ENCODE data around the gene HAUS7. TPM values are rescaled to one million over a fixed set of nuclear protein-coding genes. Genes with fewer than 3 reads are reported as not detected.

Gene HAUS7
- total and polyA plus RNA-seq, 2 experiments from 2014 or later: 59.8 to 77.9 TPM

- peaks cover 15% of the 10 kb centered on the region for H3K27me3 Mint-ChIP-seq (ENCODE audit: insufficient read depth, low read depth, poor library complexity)
- no peaks in the 10 kb centered on the region for H3K4me1 Mint-ChIP-seq
- Histone ChIP-seq H3F3A (replicated peaks; ENCODE audit: low read depth) (no peaks in the 10 kb centered on the region), H3K36me3 (ENCODE audit: insufficient read depth) (no peaks in the 10 kb centered on the region), H3K27ac (ENCODE audit: low read depth) (no peak overlapping the region), H3K4me1 (ENCODE audit: insufficient read depth) (no peaks in the 10 kb centered on the region), H3K9me2 (ENCODE audit: insufficient read depth) (no peaks in the 10 kb centered on the region), H3K4me2 (no peak overlapping the region), H4K20me1 (replicated peaks; ENCODE audit: insufficient read depth) (no peaks in the 10 kb centered on the region; the same call in 1 of the 2 replicates), H3K79me2 (replicated peaks; ENCODE audit: insufficient read depth) (no peaks in the 10 kb centered on the region), H2AFZ (no peak overlapping the region), H3K27me3 (ENCODE audit: insufficient read depth) (no peaks in the 10 kb centered on the region), H3K4me3 (no peak overlapping the region)
- H3K9me3 Mint-ChIP-seq: no peaks in the 10 kb centered on the region
- TF ChIP-seq ZNF114 (CRISPR knock-in tag; IDR thresholded peaks at IDR 0.05): no peak
- no peak for TF ChIP-seq STAT1 (IDR thresholded peaks at IDR 0.05; ENCODE audit: unreplicated experiment)
- TF ChIP-seq CREB1 (CRISPR knock-in tag; IDR thresholded peaks at IDR 0.05; ENCODE audit: low read depth): no peak
- TF ChIP-seq NANOG (IDR thresholded peaks at IDR 0.05; ENCODE audit: borderline replicate concordance): no peak
- TF ChIP-seq, protein P1, sequence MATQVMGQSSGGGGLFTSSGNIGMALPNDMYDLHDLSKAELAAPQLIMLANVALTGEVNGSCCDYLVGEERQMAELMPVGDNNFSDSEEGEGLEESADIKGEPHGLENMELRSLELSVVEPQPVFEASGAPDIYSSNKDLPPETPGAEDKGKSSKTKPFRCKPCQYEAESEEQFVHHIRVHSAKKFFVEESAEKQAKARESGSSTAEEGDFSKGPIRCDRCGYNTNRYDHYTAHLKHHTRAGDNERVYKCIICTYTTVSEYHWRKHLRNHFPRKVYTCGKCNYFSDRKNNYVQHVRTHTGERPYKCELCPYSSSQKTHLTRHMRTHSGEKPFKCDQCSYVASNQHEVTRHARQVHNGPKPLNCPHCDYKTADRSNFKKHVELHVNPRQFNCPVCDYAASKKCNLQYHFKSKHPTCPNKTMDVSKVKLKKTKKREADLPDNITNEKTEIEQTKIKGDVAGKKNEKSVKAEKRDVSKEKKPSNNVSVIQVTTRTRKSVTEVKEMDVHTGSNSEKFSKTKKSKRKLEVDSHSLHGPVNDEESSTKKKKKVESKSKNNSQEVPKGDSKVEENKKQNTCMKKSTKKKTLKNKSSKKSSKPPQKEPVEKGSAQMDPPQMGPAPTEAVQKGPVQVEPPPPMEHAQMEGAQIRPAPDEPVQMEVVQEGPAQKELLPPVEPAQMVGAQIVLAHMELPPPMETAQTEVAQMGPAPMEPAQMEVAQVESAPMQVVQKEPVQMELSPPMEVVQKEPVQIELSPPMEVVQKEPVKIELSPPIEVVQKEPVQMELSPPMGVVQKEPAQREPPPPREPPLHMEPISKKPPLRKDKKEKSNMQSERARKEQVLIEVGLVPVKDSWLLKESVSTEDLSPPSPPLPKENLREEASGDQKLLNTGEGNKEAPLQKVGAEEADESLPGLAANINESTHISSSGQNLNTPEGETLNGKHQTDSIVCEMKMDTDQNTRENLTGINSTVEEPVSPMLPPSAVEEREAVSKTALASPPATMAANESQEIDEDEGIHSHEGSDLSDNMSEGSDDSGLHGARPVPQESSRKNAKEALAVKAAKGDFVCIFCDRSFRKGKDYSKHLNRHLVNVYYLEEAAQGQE (IDR thresholded peaks at IDR 0.05; ENCODE audit: unreplicated experiment): no peak
- peak; percentile 68 to 77 for TF ChIP-seq CTCF (conservative IDR thresholded peaks at IDR 0.05; ENCODE audit: low read depth in 2 of 2)
- peak; percentile 93 for ATAC-seq
- H3K4me3 Mint-ChIP-seq: no peak overlapping the region
- no peak overlapping the region for H3K27ac Mint-ChIP-seq
- H3K36me3 Mint-ChIP-seq (ENCODE audit: low read depth): peaks cover 17% of the 10 kb centered on the region; the same call in 2 of the 3 replicates
- peak; percentile 71 for DNase-seq (ENCODE audit: low spot score)
These were observed 9.6 kb downstream of the HAUS7 start for GRCh38 chrX:153460826-153461225.

GRCh38 chrX:153459986-153460385 lies 10.4 kb downstream of the HAUS7 start:
- Histone ChIP-seq H3K27ac (ENCODE audit: low read depth) (no peak overlapping the region), H3K27me3 (ENCODE audit: insufficient read depth) (no peaks in the 10 kb centered on the region), H4K20me1 (replicated peaks; ENCODE audit: insufficient read depth) (no peaks in the 10 kb centered on the region; the same call in 1 of the 2 replicates), H3K4me2 (no peak overlapping the region), H3K9me2 (ENCODE audit: insufficient read depth) (no peaks in the 10 kb centered on the region), H2AFZ (no peak overlapping the region), H3F3A (replicated peaks; ENCODE audit: low read depth) (no peaks in the 10 kb centered on the region), H3K4me1 (ENCODE audit: insufficient read depth) (no peaks in the 10 kb centered on the region), H3K4me3 (no peak overlapping the region), H3K36me3 (ENCODE audit: insufficient read depth) (no peaks in the 10 kb centered on the region), H3K79me2 (replicated peaks; ENCODE audit: insufficient read depth) (no peaks in the 10 kb centered on the region)
- no peaks in the 10 kb centered on the region for H3K4me1 Mint-ChIP-seq
- H3K36me3 Mint-ChIP-seq (ENCODE audit: low read depth): peaks cover 17% of the 10 kb centered on the region; the same call in 2 of the 3 replicates
- ATAC-seq: no peak
- H3K27ac Mint-ChIP-seq: peak overlapping the region; percentile 77; the same call in 1 of the 2 replicates
- H3K9me3 Mint-ChIP-seq: no peaks in the 10 kb centered on the region
- H3K27me3 Mint-ChIP-seq (ENCODE audit: insufficient read depth, low read depth, poor library complexity): peaks cover 15% of the 10 kb centered on the region
- no peak for DNase-seq (ENCODE audit: low spot score)
- no peak overlapping the region for H3K4me3 Mint-ChIP-seq
- no peak for TF ChIP-seq CREB1 (CRISPR knock-in tag; IDR thresholded peaks at IDR 0.05; ENCODE audit: low read depth)
- no peak for TF ChIP-seq CTCF (conservative IDR thresholded peaks at IDR 0.05; ENCODE audit: low read depth in 2 of 2)
- TF ChIP-seq ETS1 (IDR thresholded peaks at IDR 0.05): no peak
- TF ChIP-seq ZNF331 (CRISPR knock-in tag; IDR thresholded peaks at IDR 0.05; ENCODE audit: low read depth): no peak
- no peak for TF ChIP-seq JUNB (IDR thresholded peaks at IDR 0.05; ENCODE audit: unreplicated experiment)
- no peak for TF ChIP-seq EZH2phosphoT487 (IDR thresholded peaks at IDR 0.05; ENCODE audit: unreplicated experiment)
- TF ChIP-seq EZH2 (IDR thresholded peaks at IDR 0.05; ENCODE audit: low read depth, unreplicated experiment): no peak
- TF ChIP-seq POLR2AphosphoS5 (IDR thresholded peaks at IDR 0.05; ENCODE audit: low read depth): no peak
- no peak for TF ChIP-seq ZNF114 (CRISPR knock-in tag; IDR thresholded peaks at IDR 0.05)
- TF ChIP-seq NANOG (IDR thresholded peaks at IDR 0.05; ENCODE audit: borderline replicate concordance): no peak

Measured in GM23338 (cell line).